IPS-11a (cell line): Measurements from ENCODE around the gene RBP3.
"Not testable (repeated sequence)": the region's sequence is repeated elsewhere in the genome, so short reads cannot be mapped to it uniquely, and the experiment has no call there.

ENCODE experiments used
- H3K4me3 ChIP-seq: one replicate; pipeline ENCODE4 v1.5.1; 2013; ENCODE audit warnings: low read depth, low read length, control low read depth

RBP3 gene

DNA sequence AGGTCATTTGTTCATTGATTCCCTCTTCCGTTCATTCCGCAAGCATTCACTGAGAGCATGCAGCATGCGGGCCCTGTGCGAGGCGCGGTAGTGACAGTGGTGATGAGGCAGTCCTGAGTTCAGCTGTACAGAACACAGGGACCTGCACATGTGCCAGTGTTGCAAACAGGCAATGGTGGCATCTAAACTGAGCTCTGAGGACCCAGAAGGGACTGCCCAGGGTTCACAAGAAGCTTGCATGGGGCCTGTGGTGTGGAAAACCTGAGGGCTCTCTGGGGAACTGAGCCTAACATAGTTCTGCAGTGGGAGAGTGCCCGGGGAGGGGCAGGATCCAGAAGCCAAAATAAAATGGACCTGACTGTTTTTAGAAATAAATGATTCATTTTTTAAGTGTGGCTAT is 22.7 kb downstream of the RBP3 start:
- no peak overlapping the region for H3K4me3 ChIP-seq

DNA sequence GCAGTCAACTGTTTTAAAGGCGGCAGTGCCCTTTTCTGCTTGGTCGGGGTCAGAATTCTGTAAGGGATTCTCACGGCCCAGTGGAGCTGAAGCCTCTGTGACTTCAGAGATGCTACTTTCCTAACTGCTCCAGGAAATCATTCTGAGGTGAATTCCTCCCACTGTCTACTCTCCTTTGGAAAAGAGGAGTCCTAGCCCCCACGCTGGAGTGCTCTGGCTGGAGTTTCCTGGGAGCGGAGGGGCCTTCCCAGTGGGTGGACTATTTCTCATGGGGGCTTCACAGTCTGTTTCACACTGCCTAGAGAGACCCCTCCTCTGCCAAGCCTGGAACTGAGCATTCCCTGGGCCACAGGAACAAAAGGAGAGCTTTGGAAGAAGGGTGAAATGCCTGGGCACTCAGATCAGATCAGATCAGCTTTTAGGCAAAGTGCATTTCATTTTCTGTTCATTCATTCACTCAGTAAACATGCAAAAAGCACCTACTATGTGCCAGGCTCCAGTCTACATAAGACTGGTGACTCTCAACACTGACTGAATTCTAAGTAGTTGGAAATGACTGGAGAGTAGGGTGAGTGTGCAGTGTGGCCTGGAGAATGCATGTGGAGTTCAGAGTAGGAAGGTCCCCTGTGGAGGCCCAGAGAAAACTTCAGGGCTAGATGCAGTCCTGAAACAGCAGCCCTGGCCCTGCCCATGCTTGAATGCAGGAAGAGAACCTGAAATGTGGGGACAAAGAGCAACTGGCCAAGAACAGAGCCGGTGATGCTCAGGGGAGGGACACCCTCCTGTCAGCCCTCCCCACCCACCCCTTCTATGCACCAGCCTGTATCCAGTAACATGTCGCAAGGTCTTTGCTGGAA is 23.7 kb downstream of the RBP3 start:
- H3K4me3 ChIP-seq: no peak overlapping the region

GRCh38 chr10:47372726-47373125 is 24.6 kb downstream of the RBP3 start:
- no peak overlapping the region for H3K4me3 ChIP-seq

GRCh38 chr10:47374611-47375536 is 26.7 kb downstream of the RBP3 start:
- no peak overlapping the region for H3K4me3 ChIP-seq

DNA sequence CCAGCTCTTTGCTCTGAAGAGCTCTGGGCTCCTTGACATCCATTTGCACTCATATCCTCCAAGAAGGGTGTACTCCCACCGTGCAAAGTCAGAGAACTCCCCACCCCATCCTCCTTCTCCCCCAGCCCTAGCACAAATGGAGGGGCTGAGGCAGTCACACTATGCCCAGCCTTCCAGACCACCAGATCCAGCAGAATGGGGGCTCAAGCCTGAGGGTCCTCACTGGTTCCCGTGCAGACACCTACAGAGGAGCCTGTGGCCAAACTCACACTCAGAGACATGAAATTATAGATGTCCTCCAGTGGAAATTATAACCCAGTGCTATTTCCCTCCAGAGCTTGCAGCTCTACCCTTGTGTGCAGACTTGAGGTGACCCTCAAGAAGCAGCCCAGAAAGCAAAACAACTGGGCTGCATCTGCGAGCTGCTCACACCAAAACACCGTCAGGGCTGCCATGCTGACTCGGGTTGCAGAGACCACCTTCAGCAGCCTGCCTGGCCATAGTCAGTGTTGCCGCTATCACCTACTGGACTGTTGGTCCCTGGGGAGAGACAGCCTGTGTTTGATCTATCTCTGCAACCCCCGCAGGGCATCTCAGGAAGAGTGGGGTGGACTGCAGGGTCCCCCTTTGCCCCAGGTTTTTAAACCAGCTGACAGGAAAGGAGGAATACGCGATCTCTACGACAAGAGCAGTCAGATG is 28.5 kb downstream of the RBP3 start:
- no peak overlapping the region for H3K4me3 ChIP-seq

- H3K4me3 ChIP-seq: no peak overlapping the region
Measured at GRCh38 chr10:47378183-47378510, 30.0 kb downstream of the RBP3 start.

GRCh38 chr10:47378606-47379444 is 30.7 kb downstream of the RBP3 start:
- no peak overlapping the region for H3K4me3 ChIP-seq

GRCh38 chr10:47379445-47379785 is 31.3 kb downstream of the RBP3 start:
- no peak overlapping the region for H3K4me3 ChIP-seq

DNA sequence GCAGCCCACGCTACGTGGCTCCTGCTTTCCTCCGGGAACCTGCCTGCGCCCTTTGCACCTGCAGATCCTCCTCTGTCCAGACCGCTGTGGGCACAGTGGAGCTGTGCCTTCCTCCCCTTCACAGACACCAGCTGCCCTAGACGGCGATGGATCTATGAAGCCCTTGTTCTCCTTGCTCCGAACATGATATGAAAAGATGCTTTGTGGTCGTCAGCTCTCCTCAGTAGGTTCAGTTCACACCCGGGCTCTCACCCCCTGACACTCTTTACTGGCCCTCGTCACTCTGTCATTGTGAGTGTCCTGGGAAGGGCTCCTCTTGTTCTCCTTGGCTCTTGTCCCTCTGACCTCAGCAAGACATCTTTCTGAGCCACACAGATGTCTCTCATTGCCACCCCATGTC is 31.7 kb downstream of the RBP3 start:
- no peak overlapping the region for H3K4me3 ChIP-seq

DNA sequence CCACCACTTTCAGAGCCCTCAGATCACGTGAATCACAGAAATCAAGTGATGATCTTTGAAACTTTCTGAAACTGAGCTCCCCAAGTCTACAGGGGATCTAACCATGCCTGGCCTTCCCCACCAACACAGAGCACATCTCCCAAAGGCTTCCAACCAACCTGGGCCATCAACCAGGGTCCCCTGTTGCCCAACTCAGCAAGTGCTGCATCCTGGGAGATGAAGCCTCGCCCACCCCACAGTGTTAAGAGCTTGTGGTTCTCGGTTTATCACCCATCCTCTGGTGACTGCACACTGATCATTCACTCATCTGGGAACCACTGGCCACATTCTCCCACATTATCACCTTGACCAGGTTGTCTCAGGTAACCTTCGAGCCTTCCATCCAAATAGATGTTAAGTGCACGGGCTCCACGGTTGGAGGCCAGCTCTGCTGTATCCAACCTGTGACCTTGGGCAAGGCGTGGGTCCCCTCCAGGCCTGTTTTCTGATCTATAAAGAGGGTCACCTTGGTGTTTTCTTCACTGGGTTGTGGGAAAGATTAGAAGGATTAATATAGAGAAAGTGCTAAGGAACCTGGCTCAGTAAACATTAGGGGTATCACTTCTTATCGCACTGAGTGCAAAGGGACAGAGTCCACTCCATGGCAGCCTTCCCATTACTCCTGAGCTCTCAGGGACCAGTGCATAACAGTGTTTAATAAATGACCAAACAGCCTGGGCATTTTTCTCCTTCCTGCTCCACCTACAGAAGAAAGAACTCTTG is 32.4 kb downstream of the RBP3 start:
- no peak overlapping the region for H3K4me3 ChIP-seq

DNA sequence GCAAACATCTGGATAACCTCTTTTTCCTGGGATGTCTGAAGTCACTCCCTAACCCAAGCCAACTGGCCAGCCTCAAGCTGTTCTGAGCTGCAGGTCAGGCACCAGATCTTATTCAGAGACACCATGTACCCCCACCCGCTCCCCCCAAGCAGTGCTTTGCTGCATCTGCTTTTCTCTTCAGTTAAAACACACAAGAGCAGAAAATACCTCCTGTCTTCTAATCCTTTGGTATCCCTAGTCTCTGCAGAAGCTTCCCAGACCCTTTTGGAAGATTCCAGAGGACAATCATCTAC is 32.9 kb downstream of the RBP3 start:
- H3K4me3 ChIP-seq: no peak overlapping the region

GRCh38 chr10:47381427-47382379 is 33.5 kb downstream of the RBP3 start:
- H3K4me3 ChIP-seq: no peak overlapping the region

DNA sequence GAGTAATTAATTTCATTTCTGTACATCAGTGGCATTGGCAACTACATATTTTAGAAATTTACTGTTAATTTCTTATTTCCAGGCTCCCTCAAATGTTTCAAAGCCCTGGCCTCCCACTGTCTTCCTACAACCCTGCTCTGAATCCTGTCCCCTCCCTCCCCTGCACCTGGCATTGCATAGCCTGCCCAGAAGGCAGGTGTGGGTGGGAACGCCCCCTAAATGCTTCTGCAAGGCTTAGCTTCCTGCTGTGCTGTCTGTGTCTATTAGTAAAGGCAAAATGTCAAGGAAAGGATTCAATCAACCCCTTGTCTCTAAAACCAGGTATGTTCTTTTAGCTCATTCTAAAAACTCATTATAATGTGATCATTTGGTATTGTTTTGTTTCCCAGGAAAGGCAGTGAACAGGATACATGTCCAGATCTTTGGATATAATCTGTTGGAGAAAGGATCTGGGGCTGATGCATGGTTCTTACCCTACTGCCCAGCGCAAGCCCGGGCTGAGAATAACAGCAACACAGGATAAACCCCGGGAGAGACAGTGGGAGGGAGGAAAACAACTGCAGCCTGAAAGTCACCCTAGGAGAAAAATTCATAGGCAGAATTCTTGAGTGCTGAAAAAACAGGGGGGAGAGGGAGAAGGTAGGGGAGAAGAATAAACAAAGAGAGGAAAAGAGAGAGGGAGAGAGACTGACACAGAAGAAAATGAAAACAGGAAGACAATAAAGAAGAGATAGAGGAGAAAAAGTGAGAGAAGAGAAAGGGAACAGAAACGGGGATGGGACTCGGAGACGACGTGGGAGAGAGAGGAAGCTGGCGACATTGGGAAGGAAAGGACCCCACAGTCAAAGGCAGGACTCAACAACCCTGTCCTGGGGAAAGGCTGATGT is 35.3 kb downstream of the RBP3 start:
- peak overlapping the region; percentile 67 for H3K4me3 ChIP-seq

DNA sequence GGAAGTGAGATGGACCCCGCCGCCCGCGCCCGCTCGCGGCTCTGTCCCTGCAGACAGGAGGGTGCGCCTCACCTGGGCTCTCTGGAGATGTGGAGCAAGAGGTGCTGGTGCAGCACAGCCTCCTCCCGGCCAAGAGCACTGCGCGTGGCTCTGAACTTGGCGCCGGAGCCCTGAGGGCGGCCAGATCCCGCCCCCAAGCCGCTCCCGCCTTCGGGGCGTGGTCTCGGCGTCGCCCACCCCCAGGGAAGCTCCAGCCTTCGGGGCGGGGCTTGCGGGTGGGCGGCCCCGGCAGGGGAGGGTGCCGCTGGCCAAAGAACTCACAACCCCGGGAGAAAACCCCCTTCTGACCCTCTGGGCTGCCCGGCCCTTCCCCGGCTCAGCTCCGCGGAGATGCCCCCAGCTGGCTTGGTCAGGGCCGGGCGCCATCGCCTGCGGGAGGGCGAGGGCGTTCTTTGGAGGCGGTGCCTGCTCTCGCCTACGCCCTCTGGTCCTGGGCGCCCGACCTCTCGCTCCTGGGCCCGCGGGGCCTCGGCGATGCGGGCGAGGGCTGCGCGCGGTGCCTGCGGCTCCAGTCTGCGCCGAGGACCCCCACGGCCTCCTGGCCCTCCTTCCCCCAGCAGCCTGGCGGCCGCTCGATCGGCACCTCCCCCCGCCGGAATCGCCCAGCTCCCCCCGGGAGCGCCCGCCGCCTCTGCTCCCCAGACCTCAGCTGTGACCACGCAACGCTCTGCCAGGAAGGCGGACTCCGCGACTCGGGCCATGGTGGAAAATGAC is 36.2 kb downstream of the RBP3 start, which contains the start of gene ZNF488:
ZNF488 (minus strand) TSS at position 146 of the 774 bp plus-strand sequence. CDS start 15,464 bp downstream, outside the sequence.
- peak within 1 kb of the TSS; percentile 67 for H3K4me3 ChIP-seq

GRCh38 chr10:47386104-47386503 is 37.9 kb downstream of the RBP3 start:
- H3K4me3 ChIP-seq: not testable (repeated sequence)

- no peak overlapping the region for H3K4me3 ChIP-seq
Measured at GRCh38 chr10:47388879-47389278, 40.7 kb downstream of the RBP3 start.

- H3K4me3 ChIP-seq: no peak overlapping the region
Measured at GRCh38 chr10:47389619-47390018, 41.5 kb downstream of the RBP3 start.
